Peyer's patch (tissue), 4 donors: Measurements from ENCODE around the gene CCDC66. TPM values are rescaled to one million over a fixed set of nuclear protein-coding genes. Genes with fewer than 3 reads are reported as not detected.
"Not testable (repeated sequence)": the region's sequence is repeated elsewhere in the genome, so short reads cannot be mapped to it uniquely, and the experiment has no call there.

Experiments used
- DNase-seq, 3 donors: peaks; one replicate each; pipeline ENCODE4 v3.0.0-alpha.2; 2017 to 2019
- H3K27ac ChIP-seq, 4 donors: fragments of 200-600 bp; sonication (generic); one replicate each; pipeline ENCODE4 v1.5.1; 2016 to 2019
- H3K27me3 ChIP-seq, 2 donors: fragments of 200-600 bp; sonication (generic); one replicate each; pipeline ENCODE4 v1.5.1; 2019
- H3K36me3 ChIP-seq, 3 donors: fragments of 200-600 bp; sonication (generic); one replicate each; pipeline ENCODE4 v1.5.1; 2016 to 2019
- H3K4me1 ChIP-seq, 4 donors: fragments of 200-600 bp; sonication (generic); one replicate each; pipeline ENCODE4 v1.5.1; 2016 to 2019
- H3K4me3 ChIP-seq, 4 donors: fragments of 200-600 bp; sonication (generic); 1 replicate in 3 of 4; 2 replicates in 1 of 4; pipeline ENCODE4 v1.5.1; 2016 to 2019; ENCODE audit warnings: mild to moderate bottlenecking in 1 of 4
- H3K9me3 ChIP-seq, 4 donors: fragments of 200-600 bp; sonication (generic); one replicate each; pipeline ENCODE4 v1.5.1; 2016 to 2019; ENCODE audit warnings: mild to moderate bottlenecking in 1 of 4
- CTCF ChIP-seq, 6 experiments: fragments of 450-650 bp in 4 of 6; fragments of 200-600 bp in 2 of 6; sonication (generic) in 1 of 6; IDR thresholded peaks; one replicate each; pipeline ENCODE4 v1.5.1; 2017 to 2019; ENCODE audit warnings: antibody characterized with exemption in 6 of 6, mild to moderate bottlenecking in 3 of 6, moderate library complexity in 1 of 6
- POLR2A ChIP-seq, 2 donors: fragments of 450-650 bp; IDR thresholded peaks; one replicate each; pipeline ENCODE4 v1.5.1; 2017; ENCODE audit warnings: antibody characterized with exemption in 2 of 2, mild to moderate bottlenecking in 2 of 2, moderate library complexity in 2 of 2
- total RNA-seq, 4 donors: library from RNA; depleted of rRNA; stranded (reverse); fragments of >200 nt; gene quantifications; one replicate each; pipeline ENCODE4 v1.1.0, GENCODE V29; 2016

CCDC66 gene
- total RNA-seq, 4 donors from 2014 or later: 12.4 to 108 (median 37.7) TPM

GRCh38 chr3:56593455-56594158 is 36.6 kb downstream of the CCDC66 start:
- no peaks in the 10 kb centered on the region for H3K4me1 ChIP-seq
- no peak overlapping the region for H3K4me3 ChIP-seq
- no peaks in the 10 kb centered on the region for H3K27me3 ChIP-seq
- peaks cover 0 to 5% (median 0%) of the 10 kb centered on the region in 3 donors for H3K36me3 ChIP-seq
- H3K9me3 ChIP-seq: no peaks in the 10 kb centered on the region
- DNase-seq: peak in 2 of 3 donors; percentile 49 to 77
- TF ChIP-seq POLR2A (IDR thresholded peaks at IDR 0.05) (no peak), CTCF (IDR thresholded peaks at IDR 0.05) (no peak)
- peak overlapping the region in 3 of 4 donors; percentile 11 to 48 (median 35) for H3K27ac ChIP-seq

- Histone ChIP-seq H3K4me1 (no peaks in the 10 kb centered on the region), H3K36me3 (peaks cover 0 to 5% (median 0%) of the 10 kb centered on the region in 3 donors), H3K27ac (no peak overlapping the region), H3K4me3 (no peak overlapping the region), H3K9me3 (no peaks in the 10 kb centered on the region), H3K27me3 (no peaks in the 10 kb centered on the region)
- TF ChIP-seq CTCF (IDR thresholded peaks at IDR 0.05): no peak
- TF ChIP-seq POLR2A (IDR thresholded peaks at IDR 0.05): no peak
- DNase-seq: no peak
These were observed 39.2 kb downstream of the CCDC66 start for GRCh38 chr3:56595975-56596840.

- H3K36me3 ChIP-seq: peaks cover 0 to 21% (median 0%) of the 10 kb centered on the region in 3 donors
- H3K27ac ChIP-seq: peak overlapping the region in 1 of 4 donors; percentile 5
These were observed 51.5 kb downstream of the CCDC66 start for GRCh38 chr3:56608479-56608878.

GRCh38 chr3:56610669-56611335 is 53.8 kb downstream of the CCDC66 start:
- TF ChIP-seq POLR2A (IDR thresholded peaks at IDR 0.05): no peak
- TF ChIP-seq CTCF (IDR thresholded peaks at IDR 0.05): no peak
- Histone ChIP-seq H3K27ac (no peak overlapping the region), H3K4me1 (peaks cover 0 to 15% (median 0%) of the 10 kb centered on the region in 4 donors), H3K36me3 (peaks cover 0 to 22% (median 0%) of the 10 kb centered on the region in 3 donors), H3K9me3 (no peaks in the 10 kb centered on the region), H3K27me3 (no peaks in the 10 kb centered on the region), H3K4me3 (no peak overlapping the region)
- peak in 1 of 3 donors; percentile 51 for DNase-seq

More at GRCh38 chr3:56608479-56608878, 51.5 kb downstream of the CCDC66 start:
- not testable (repeated sequence) for H3K9me3 ChIP-seq, H3K4me3 ChIP-seq, DNase-seq, H3K27me3 ChIP-seq
- H3K4me1 ChIP-seq: peaks cover 0 to 15% (median 0%) of the 10 kb centered on the region in 4 donors

GRCh38 chr3:56611364-56611763 is 54.4 kb downstream of the CCDC66 start:
- Histone ChIP-seq H3K4me3 (no peak overlapping the region), H3K36me3 (peaks cover 0 to 20% (median 0%) of the 10 kb centered on the region in 3 donors), H3K27me3 (no peaks in the 10 kb centered on the region), H3K4me1 (peaks cover 0 to 15% (median 0%) of the 10 kb centered on the region in 4 donors), H3K27ac (no peak overlapping the region), H3K9me3 (no peaks in the 10 kb centered on the region)
- peak in 1 of 3 donors; percentile 59 for DNase-seq
- no peak for TF ChIP-seq CTCF (IDR thresholded peaks at IDR 0.05)
- TF ChIP-seq POLR2A (IDR thresholded peaks at IDR 0.05): no peak
